Cardiac septum (tissue), 1 donor: ENCODE data around the gene SLC25A44. TPM values are rescaled to one million over a fixed set of nuclear protein-coding genes. Genes with fewer than 3 reads are reported as not detected.

Experiments used
- DNase-seq: peaks from one replicate; pipeline ENCODE4 v3.0.0-alpha.2; 2020; ENCODE audit warnings: low spot score
- intact Hi-C: fragments of 100-400 bp; cut with DNase I; formaldehyde crosslinking; loops from one replicate; pipeline ENCODE4 v1.14.0; 2022
- total RNA-seq: library from RNA; stranded (reverse); fragmentation: NEBNext Ultra II Directional; extraction: Animal tissue kit (Norgen Biotek cat#: 25700); gene quantifications from one replicate; pipeline ENCODE4 v1.2.1, GENCODE V29; 2021
- donor health status: DM: no; HTN: no; CAD: no.

Gene SLC25A44
- total RNA-seq, 1 donor from 2014 or later = 15.4 TPM

DNA sequence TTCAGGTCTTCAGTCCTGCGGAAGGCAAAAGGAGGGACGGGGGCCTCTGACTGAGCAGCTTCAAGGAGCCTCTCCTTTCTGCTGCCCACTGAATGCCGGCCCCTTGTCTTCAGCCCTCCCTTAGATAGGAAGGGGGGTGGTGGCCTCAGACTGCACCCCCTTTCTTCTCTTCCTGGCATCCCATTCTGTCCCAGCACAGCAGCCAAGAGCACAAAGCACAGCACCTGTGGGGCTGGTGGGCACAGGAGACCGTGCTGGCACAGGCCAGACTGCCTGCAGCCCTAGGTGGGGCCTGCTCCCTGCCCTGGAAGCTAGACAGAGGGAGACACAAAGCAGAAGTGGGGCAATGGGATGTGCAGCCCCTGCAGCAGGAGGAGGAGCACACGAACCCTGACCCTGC lies 55.7 kb downstream of the SLC25A44 start:
- no peak for DNase-seq

GRCh38 chr1:156251527-156251926 lies 57.6 kb downstream of the SLC25A44 start:
- DNase-seq = no peak
- intact Hi-C loops = no loop called here

More for the DNA sequence above, 55.7 kb downstream of the SLC25A44 start:
- intact Hi-C loops = no loop called here

- intact Hi-C loops = no loop called here
These were observed 59.7 kb downstream of the SLC25A44 start for GRCh38 chr1:156253634-156254033.

DNA sequence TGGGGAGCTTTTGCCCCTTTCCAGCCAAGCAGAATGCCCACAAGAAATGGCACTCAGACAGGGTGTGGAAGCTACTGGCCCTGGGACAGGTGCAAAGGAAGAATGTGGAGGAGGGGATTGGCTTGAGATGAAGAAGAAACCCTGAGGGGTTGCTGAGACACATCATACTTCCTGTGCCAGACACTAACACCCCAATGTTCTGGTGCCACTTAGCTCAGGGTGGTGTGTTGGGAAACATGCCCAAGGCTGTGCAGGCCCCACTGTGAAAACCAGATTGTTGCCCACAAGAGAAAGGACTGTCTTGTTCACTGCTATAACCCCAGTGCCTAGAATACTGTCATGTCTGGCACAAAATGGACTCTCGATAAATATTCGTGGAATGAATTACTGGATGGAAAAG lies 63.8 kb downstream of the SLC25A44 start:
- no peak for DNase-seq
- intact Hi-C loops = no loop called here

More at GRCh38 chr1:156253634-156254033, 59.7 kb downstream of the SLC25A44 start:
- no peak for DNase-seq

DNA sequence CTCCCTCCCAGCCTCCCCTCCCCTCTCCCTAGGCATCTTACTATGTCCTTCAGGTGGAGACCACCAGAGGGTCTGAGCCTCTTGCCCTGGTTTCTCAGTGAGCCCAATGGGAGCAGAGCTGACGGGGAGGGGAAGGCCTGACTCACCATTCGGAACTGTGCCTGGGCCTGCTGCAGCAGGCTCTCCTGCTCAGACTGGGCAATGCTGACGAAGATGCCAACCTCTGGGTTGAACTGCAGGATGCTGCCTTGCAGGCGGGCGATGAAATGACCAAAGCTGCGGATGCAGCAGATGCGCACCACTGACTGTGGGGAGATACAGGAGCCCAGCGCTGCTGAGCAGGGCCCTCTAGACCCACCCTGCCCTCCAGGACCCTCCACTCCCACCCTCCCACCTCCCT lies 65.0 kb downstream of the SLC25A44 start:
- DNase-seq = no peak
- intact Hi-C loops = no loop called here

GRCh38 chr1:156259805-156260204 lies 65.9 kb downstream of the SLC25A44 start:
- intact Hi-C loops = no loop called here

GRCh38 chr1:156260896-156261295 lies 67.0 kb downstream of the SLC25A44 start:
- intact Hi-C loops = no loop called here
- no peak for DNase-seq

More at GRCh38 chr1:156259805-156260204, 65.9 kb downstream of the SLC25A44 start:
- DNase-seq = no peak

Other genes starting within 250 kb of the SLC25A44 start
- gene ARHGEF2, start 215.6 kb upstream of the SLC25A44 start, total RNA-seq = 95.9 TPM
- 81.2 TPM for gene SSR2, start 173.2 kb upstream of the SLC25A44 start, total RNA-seq
- 26.3 TPM for gene UBQLN4, start 140.3 kb upstream of the SLC25A44 start, total RNA-seq
- 49.8 TPM for gene LAMTOR2, start 139.3 kb upstream of the SLC25A44 start, total RNA-seq
- not detected for gene RAB25, start 132.9 kb upstream of the SLC25A44 start, total RNA-seq
- 0.24 TPM for gene MEX3A, start 111.6 kb upstream of the SLC25A44 start, total RNA-seq
- 298 TPM for gene LMNA, start 79.4 kb upstream of the SLC25A44 start, total RNA-seq
- 2.7 TPM for gene SEMA4A, start 40.5 kb upstream of the SLC25A44 start, total RNA-seq
- gene PMF1, start 18.9 kb downstream of the SLC25A44 start, total RNA-seq = 54.3 TPM
- 0.78 TPM for gene BGLAP, start 48.1 kb downstream of the SLC25A44 start, total RNA-seq
- 2.6 TPM for gene PAQR6, start 54.0 kb downstream of the SLC25A44 start, total RNA-seq
- 112 TPM for gene SMG5, start 88.7 kb downstream of the SLC25A44 start, total RNA-seq
- 2.2 TPM for gene TMEM79, start 90.2 kb downstream of the SLC25A44 start, total RNA-seq
- gene GLMP, start 101.6 kb downstream of the SLC25A44 start, total RNA-seq = 15.2 TPM
- not detected for gene VHLL, start 105.2 kb downstream of the SLC25A44 start, total RNA-seq
- 127 TPM for gene CCT3, start 144.2 kb downstream of the SLC25A44 start, total RNA-seq
- not detected for gene TSACC, start 144.4 kb downstream of the SLC25A44 start, total RNA-seq
- not detected for gene RHBG, start 175.1 kb downstream of the SLC25A44 start, total RNA-seq